GM19043 (cell line): ENCODE measurements around the gene UNC5C.

Experiments used
- ATAC-seq: cut with Tn5 transposase; IDR thresholded peaks from one replicate; pipeline ENCODE4 v1.9.1; 2021; ENCODE audit warnings: low read depth; ENCODE audit not compliant: unreplicated experiment

The UNC5C gene

DNA sequence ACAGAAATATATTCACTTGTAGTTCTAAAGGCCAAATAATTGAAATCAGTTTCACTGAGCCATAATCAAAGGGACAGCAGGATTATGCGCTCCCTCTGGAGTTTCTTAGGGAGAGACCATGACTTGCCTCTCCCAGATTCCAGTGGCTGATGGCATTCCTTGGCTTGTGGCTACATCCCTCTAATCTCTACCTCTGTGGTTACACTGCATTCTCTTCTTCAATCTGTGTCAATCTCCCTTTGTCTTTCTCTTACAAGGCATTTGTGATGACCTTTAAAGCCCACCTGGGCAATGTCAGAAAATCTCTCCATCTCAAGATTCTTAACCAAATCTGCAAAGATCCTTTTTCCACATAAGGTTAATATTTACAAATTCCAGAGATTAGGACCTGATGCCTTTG is 260.2 kb downstream of the UNC5C start:
- no peak for ATAC-seq

DNA sequence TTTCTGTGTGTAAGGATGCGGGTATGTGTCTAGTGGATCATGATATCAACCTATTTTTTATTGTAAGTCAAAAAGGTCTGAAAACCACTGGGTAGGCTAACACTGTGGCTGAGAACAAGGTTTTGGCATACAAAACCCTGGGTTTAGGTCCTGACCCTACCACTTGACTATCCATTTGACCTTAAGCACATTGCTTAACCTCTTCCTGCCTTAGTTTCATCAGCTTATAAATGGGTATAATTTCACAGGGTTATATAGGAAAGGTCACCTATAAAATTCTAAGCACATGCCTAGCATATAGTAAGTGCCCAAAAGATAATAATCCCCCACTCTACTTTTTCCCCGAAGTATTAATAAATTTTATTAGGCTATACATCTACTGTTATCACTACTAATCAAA is 263.0 kb downstream of the UNC5C start:
- no peak for ATAC-seq

DNA sequence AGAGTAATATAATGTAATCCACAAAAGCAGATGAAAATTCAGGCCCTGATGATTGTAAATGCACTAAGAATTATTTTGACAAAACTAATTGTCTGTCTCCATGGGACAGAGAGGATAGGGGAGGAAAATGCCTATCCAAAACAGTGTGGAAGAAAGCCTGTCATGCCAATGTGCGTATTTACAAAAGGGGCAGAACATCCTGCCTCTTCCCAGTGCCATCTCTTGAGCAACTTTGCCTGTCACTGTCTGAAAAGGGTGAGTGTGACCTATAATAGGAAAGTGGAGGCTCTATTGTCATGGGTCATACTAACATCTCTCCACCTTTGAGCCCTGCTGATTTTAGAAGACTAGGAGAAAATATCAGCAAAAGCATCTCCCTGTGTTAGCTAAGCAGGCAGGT is 264.1 kb downstream of the UNC5C start:
- ATAC-seq = no peak

DNA sequence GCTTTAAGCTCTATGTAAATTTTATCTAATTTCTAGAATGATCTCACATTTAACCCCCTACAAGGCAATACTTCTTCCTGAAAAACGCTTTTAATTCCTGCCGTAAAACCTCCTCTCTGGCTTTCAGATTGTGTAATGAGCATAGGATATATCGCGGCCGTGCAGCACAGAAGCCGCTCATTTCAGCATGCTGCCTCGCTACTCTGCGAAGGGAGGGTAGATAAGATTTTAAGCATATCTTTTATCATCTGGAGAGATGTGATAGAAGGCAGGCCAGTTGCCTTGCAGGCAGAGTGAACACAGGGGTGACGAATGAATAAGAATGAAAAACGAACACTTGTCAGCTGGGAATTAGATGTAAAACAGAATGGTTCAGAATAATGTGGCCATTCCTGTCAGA is 265.5 kb downstream of the UNC5C start:
- ATAC-seq = no peak

DNA sequence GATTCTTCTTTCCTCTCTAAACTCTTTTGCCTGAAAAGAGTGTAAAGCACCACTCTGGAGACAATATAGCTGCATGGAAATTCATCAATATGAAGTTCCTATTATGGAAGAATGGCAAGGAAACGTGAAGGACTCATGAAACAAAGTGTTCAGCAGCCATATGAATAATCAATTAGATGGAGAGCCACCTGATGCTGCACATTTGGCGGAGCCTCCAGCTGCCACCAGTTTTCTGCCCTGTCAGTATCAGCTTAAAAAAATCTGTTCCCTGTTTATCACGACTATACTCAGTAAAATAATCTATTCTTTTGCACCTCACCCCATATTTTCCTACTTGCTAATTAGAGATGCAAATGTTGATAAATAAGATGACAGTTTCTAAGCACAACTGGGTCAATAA is 276.0 kb downstream of the UNC5C start:
- ATAC-seq = no peak

DNA sequence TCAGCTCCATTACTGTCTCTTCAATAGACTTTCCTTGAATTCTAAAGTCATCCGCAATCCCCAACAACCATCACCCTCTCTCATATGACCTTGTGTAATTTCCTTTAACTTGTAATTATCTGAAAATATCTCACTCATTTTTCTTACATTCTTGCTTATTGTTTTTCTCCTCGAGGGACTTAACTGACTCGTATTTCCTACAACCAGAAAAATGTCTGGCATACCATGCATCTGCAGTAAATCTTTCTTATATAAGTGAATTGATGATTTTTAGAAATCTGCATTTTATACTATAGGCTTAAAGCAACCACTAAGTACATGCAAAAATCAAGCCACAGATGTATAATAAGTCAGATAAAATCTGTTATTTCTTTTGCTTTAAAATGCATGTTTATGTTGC is 276.7 kb downstream of the UNC5C start:
- ATAC-seq = no peak

DNA sequence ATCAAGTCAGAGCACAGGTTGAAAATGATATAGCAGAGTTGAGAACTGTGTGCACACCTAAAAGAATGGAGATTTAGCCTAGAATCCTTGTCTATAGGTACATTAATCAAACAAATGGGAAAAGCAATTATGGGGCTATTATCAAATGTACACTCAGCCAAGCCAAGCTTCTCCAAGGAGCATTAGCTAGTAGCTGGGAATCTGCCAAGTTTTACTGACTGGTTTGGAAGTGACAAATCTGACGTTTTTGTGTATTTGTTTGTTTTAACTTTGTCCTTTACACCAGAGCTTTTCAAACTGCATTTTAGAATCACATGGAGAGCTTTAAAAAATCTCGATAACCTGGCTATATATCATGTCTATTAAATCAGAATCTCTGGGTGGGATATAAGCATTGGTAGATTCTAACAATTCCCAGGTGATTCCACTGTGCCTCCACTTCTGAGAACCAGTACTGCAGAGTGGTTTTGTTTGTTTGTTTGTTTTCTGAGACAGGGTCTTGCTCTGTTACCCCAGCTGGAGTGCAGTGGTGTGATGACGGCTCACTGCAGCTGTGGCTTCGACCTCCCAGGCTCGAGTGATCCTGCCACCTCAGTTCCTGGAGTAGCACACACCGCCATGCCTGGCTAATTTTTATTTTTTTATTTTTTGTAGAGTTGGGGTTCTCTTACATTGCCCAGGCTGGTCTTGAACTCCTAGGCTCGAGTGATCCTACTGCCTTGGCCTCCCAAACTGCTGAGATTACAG is 279.8 kb downstream of the UNC5C start:
- no peak for ATAC-seq

DNA sequence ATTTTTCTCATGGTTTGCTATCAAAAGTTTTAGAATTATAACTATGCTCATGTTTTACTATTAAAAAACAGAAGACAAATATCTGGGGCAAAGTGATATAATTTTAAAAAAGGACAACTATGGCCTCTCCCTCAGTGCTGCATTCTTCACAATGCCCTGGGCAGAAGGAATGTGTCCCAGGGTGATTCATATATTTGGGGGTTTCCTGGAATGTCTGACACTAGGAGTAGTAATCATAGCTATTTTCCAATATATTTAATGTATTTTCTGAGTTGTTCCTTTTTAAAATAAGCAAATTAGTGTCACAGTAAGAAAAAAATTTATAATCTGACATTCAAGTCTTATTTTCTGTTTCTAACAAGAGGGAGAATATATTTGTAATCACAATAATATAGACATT is 281.7 kb downstream of the UNC5C start:
- no peak for ATAC-seq

DNA sequence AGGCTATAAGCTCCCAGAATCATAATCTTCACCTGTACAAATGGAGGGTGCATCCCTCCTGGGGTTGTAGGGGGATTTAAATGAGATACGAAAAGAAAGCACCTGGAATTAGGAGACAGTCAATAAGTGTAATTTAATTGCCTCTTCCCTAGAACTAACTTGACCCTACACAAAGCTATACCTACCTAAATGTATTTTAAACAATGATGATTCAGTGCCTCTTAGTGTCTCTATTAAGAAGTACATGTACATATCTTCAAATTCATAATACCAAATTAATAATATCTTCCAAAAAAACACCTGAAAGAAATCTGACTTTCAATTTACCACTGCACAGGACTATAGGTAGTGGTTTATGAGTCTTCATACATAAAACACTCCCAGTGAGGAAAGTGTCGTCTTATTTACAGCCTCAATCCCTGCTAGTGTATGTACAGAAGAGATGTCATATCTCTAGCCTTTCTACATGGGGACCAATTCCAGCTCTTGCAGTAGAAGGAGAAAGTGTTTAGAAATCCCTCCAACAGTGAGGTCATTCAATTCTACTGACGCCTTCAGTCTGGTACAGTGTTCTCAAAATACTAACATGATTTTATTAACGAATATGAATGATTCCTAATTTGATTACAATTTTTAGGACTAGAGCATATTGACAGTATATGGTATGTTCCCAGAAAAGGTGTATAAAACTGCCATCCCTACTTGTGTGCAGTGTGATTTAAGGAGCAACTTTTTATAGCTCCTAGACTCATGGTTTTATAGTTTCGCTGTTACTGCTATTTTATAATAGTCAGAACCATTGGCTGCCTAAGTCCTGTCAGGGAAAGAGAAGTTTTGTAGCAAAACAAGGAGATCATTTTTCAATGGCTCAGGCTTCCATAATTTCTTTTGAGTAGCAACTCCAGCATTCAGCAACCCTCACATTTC is 282.7 kb downstream of the UNC5C start:
- ATAC-seq = no peak

DNA sequence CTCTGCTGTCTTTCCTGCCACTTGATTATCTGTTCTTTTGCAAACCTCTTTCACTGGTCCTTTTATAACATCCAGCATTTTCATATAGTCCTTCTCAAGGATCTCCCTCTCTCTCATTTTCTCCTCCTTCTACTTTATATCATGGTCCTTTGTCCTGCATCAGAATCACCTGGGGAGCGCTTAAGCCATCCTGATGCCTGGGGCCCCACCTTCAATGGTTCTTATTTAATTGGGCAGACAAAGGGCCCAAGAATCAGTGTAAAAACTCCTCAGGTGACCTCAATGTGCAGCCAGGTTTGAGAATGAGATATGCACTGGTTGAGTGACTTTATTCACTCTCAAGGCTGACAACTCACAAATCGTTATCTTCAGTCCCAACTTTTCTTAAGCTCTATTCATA is 283.9 kb downstream of the UNC5C start:
- no peak for ATAC-seq

DNA sequence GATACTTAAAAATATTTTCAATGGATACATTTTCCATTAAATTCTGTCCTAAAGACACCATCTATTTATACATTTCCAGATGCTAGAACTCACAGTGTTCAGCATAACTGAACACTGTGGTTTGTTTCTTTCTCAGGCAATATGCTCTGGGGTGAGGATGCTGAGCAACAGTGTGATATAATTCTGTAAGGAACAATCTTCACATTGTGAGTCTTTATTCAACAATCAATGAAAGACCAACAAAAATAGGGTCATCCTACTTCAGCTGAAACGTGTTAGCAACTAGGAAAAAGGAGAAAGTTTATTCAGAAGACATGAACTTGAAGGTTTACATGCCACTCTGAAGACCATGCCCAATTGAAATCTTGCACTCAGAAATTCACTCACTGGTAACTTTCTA is 284.8 kb downstream of the UNC5C start:
- ATAC-seq = no peak

DNA sequence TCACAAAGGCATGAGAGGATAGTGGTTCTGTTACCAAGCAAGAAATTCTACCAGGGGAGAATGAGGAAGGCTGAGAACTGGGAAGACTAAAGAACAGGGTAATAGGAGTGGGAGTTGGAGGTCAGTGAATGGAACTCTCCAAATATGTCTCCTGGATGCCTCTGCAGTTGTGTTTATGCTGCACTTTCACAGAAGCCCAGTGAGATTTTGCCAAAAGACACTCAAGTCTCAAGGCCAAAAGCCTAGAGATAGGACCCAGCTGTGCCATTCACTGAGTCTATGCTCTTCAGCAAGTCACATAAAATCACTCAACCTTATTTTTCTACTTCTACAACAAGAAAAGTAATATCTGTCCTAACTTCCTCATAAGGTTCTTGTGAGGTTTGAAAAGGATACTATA is 285.4 kb downstream of the UNC5C start:
- no peak for ATAC-seq

DNA sequence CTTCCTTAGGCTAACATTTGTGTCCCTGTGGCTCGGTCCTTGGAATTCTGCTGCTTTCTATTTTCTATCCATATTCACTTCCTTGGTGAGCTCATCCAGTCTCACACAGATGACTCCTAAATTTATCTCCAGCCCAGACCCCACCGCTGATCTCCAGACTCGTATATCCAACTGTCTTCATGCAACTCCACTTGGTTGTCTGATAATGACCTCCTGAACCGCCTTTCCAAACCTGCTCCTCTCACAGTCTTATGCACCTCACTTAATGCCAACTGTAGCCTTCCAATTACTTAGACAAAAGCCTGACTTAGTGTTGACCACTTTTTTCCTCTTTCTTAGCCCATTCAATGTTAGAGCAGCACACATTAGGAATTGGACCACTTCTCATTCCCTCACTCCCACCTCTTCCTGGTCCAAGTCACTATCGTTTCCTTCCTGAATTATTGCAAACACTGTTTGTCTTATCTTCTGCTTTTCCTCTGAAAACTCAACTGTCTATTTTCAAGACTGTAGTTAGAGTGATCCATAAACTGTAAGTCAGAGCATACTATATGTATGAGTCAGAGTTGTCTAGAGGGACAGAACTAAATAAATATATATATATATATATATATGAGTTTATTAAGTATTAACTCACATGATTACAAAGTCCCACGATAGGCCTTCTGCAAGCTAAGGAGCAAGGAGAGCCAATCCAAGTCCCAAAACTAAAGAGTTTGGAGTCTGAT is 292.5 kb downstream of the UNC5C start:
- no peak for ATAC-seq

DNA sequence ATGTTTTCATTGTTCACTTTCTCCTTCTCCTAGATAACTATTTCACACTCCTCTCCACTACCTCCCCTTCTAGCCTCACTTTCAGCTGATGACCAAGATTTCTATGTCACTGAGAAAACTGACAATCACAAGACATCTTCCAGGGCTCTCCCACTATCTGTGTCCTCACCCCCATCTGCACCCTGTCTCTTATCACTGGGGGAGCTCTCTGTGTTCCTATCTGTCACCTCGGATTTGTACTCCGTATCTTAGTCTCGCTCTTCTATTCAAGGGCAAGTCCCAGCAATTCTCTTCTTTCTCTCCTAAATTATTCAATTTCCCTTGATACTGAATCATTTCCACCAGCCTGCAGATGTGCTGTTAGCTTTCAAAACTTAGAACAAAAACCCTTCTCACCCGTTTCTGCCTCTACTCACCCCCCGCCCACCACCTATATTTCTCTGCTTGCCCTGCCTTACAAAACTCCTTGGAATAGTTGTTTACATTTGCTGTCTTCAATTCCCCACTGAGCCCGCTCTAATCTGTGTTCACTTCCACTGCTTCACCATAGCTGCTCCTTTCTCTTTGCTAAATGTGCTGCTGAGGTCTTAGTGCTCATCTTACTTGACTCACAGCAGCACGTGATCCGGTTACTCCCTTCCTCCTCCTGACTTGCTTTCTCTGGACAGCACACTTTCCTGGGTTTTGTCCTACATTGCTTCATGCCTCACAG is 293.2 kb downstream of the UNC5C start:
- no peak for ATAC-seq

DNA sequence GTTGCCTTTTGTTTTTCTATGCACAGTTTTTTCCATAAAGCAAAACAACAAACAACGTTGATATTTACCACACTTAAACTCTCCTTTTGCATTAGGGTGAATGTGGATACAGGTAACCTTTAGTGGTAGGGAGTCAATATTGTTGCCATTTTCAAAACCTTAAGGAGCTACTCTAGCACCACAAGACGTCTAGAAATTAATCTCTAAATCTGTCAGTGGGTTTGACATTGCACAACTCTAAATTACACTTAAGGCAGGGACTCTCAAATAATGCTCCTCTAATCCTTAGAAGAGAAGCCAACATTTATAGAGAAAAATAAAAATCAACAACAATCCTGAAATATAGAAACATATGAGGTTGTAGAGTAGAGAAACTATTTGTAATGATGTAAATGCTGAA is 297.2 kb downstream of the UNC5C start:
- no peak for ATAC-seq

DNA sequence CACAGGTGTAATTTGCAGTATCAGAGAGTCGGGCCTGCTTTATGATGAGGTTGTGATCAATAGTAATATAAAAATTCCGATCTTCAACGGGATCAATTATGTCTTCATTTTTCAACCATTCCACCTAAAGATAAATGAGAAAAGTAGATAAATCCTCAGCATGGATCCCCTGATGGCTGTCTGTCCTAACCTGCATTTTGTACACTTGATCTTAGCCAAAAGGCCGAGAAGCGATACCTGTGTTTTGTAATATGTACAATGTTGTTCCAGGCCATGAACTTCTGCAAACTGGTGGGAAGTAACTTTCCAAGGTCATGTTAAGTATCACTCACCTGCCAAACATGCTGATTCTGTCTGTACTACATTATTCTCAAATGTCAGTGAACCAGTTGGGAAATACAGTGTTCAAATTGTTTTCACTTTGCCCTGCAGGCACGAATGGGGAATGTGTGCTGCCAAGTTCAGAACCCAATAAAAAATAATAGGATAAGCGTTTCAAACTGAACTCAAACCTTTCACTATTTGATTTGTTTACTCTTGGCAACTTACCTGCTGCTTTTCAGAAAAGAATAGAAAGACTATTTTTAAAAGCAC is 298.1 kb downstream of the UNC5C start:
- ATAC-seq = no peak

DNA sequence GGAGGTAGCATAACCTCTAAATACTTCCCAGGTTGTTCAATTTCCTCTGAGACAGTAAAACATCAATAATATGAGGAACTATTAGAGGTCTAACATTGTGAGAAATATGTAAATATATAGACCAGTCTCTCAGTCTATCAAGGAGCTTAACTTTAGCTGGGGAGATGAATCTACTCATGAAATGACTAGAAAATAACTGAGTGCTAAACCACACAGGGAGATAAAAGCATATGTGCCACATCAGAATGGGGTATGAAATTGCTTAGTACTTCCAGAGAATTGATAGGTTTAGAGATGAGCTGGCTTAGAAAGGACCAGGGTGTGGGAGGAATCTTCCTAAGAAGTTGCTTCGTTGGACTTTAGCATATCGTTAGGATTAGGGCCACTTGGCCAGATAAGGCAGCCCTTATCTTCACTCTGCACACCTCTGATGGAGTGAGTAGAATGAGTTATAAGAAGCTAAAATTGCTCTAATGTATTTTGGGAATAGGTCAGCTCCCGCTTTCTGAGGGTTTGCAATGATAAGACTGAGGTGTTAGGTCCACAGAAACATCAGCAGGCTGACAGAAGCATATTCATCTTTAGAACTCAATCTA is 299.2 kb downstream of the UNC5C start:
- no peak for ATAC-seq

DNA sequence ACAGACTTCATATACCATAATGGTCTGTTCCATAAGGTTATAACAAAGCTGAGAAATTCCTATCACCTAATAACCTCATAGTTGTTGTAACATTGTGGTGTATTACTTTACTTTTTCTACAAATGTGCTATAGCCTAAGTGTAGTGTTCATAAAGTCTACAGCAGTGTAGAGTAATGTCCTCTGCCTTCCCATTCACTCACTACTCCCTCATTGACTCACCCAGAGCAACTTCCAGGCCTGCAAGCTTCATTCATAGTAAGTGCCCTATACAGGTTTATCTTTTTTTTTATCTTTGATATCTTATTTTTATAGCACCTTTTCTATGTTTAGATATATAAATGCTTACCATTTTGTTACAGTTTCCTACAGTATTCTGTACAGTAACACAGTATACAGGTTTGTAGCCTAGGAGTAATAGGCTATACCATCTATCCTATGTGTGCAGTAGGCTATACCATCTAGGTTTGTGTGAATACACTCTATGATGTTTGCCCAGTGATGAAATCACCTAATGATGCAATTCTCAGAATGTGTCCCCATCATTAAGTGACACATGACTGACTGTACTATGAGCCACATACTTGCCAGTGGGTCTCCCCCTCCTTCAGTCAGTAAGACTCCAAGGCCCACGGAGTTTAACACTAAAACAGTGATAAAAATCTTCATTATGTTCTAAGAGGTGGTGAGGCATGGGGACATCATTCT is 299.9 kb downstream of the UNC5C start:
- ATAC-seq = no peak

DNA sequence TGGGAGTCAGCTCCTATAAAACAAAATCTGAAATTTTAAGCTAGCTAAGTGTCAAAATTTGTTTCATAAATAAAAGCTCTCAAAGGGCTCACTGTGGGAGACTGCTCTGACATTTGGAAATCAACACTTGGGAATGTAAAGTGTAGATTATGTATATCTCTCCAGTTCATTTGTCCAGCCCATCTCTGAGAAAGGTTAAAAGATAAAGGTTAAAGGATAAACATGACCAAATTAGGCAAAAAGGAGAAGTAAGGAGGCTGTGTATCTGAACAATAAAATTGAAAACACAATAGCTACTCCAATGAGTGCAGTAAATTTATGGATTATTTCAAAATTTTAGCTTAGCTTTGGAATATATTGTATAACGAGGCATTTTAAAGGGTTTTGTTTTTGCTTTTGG is 304.9 kb downstream of the UNC5C start:
- ATAC-seq = no peak
